ENCODE data around the gene SLC27A4. TPM values are rescaled to one million over a fixed set of nuclear protein-coding genes. Genes with fewer than 3 reads are reported as not detected.

The SLC27A4 gene
- total and polyA plus RNA-seq, 2 donors from 2014 or later = 29.3 to 58.7 TPM

DNA sequence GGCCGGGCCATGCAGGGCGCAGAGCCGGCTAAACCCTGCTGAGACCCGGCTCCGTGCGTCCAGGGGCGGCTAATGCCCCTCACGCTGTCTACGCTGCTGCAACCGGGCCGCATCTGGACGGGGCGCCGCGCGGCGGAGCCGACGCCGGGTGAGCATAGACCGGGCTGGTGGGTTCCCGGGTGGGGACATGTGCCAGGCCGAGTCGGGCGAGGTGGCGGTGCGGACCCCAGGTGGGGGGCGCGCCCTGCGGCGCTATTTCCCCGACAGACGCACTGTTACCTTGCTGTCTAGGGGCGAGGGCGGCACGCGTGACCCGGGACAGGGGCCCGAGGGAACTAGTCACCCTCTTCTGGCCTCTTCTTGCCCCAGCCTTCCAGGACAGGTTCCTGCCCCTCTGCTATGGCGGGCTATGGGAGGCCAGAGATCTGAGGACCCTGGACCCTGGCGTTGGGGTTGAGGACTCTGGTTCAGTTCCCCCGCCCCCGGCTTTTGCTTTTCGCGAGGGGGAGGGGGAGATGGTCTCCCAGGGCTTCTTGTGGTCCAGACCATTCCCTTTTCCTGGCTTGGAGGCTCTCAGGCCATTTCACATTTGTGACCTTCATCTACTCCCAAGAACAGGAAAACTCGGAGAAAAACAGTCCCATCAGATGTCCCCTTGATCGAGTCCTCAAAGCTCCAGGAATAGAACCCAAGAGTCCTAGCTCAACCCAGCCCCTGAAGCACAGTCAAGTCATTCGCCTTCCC is 536 bp downstream of the SLC27A4 start:
- TF ChIP-seq, protein P1, sequence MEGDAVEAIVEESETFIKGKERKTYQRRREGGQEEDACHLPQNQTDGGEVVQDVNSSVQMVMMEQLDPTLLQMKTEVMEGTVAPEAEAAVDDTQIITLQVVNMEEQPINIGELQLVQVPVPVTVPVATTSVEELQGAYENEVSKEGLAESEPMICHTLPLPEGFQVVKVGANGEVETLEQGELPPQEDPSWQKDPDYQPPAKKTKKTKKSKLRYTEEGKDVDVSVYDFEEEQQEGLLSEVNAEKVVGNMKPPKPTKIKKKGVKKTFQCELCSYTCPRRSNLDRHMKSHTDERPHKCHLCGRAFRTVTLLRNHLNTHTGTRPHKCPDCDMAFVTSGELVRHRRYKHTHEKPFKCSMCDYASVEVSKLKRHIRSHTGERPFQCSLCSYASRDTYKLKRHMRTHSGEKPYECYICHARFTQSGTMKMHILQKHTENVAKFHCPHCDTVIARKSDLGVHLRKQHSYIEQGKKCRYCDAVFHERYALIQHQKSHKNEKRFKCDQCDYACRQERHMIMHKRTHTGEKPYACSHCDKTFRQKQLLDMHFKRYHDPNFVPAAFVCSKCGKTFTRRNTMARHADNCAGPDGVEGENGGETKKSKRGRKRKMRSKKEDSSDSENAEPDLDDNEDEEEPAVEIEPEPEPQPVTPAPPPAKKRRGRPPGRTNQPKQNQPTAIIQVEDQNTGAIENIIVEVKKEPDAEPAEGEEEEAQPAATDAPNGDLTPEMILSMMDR (IDR thresholded peaks at IDR 0.05; ENCODE audit: borderline replicate concordance, extremely low read depth, insufficient read depth) = no peak
- H3K4me3 ChIP-seq (ENCODE audit: low read length in 3 of 3) = peak overlapping the region; percentile 50 to 77 (median 71)
- no peak for FAIRE-seq
- H3K4me1 ChIP-seq (ENCODE audit: control insufficient read depth in 2 of 3, insufficient read depth in 2 of 3, low read depth in 1 of 3, low read length in 3 of 3) = peaks cover 0 to 8% (median 0%) of the 10 kb centered on the region in 3 donors
- intact Hi-C loops (cut with DNase I) = no loop called here
- no peaks in the 10 kb centered on the region for H3K9me3 ChIP-seq (ENCODE audit: control insufficient read depth in 2 of 3, insufficient read depth in 1 of 3, low read length in 3 of 3)
- H3K27ac ChIP-seq (ENCODE audit: low read depth in 2 of 2, low read length in 2 of 2) = peak overlapping the region; percentile 51 to 73
- H3K9ac ChIP-seq (ENCODE audit: low read length in 3 of 3) = peak overlapping the region in 2 of 3 donors; percentile 63 to 78
- peak in 3 of 5 donors; percentile 29 to 83 (median 72) for DNase-seq
- peaks cover 0 to 16% (median 11%) of the 10 kb centered on the region in 3 donors for H3K36me3 ChIP-seq (ENCODE audit: control insufficient read depth in 2 of 3, insufficient read depth in 3 of 3, low read length in 3 of 3)
- no peaks in the 10 kb centered on the region for H3K27me3 ChIP-seq (ENCODE audit: control insufficient read depth, insufficient read depth, low read length)

DNA sequence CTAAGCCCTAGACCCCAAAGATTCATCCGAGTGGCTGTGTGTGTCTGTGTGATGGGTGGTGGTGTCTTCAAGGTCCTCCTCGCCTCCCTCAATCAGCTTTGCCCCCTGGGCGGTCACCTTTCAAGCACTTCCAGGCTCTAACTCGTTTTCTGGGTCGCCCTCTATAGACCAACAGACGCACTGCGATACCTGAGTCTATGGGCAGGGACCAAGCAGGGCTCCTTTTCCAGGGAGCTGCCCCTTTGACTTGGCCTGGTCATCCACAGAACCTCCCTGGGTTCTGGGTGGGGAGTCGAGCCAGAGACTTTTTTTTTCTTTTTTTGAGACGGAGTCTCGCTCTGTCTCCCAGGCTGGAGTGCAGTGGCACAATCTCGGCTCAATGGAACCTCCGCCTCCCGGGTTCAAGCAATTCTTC is 1.1 kb downstream of the SLC27A4 start:
- Histone ChIP-seq H3K27me3 (ENCODE audit: control insufficient read depth, insufficient read depth, low read length) (no peaks in the 10 kb centered on the region), H3K27ac (ENCODE audit: low read depth in 2 of 2, low read length in 2 of 2) (peak overlapping the region in 1 of 2 donors; percentile 51), H3K4me1 (ENCODE audit: control insufficient read depth in 2 of 3, insufficient read depth in 2 of 3, low read depth in 1 of 3, low read length in 3 of 3) (peaks cover 0 to 8% (median 0%) of the 10 kb centered on the region in 3 donors), H3K4me3 (ENCODE audit: low read length in 3 of 3) (peak overlapping the region; percentile 50 to 77 (median 71)), H3K9me3 (ENCODE audit: control insufficient read depth in 2 of 3, insufficient read depth in 1 of 3, low read length in 3 of 3) (no peaks in the 10 kb centered on the region), H3K9ac (ENCODE audit: low read length in 3 of 3) (peak overlapping the region in 2 of 3 donors; percentile 63 to 78), H3K36me3 (ENCODE audit: control insufficient read depth in 2 of 3, insufficient read depth in 3 of 3, low read length in 3 of 3) (peaks cover 0 to 17% (median 11%) of the 10 kb centered on the region in 3 donors)
- TF ChIP-seq, protein P1 (IDR thresholded peaks at IDR 0.05; ENCODE audit: borderline replicate concordance, extremely low read depth, insufficient read depth) = peak; percentile 58
- intact Hi-C loops (cut with DNase I) = no loop called here
- FAIRE-seq = no peak
- peak in 4 of 5 donors; percentile 61 to 81 (median 70) for DNase-seq

DNA sequence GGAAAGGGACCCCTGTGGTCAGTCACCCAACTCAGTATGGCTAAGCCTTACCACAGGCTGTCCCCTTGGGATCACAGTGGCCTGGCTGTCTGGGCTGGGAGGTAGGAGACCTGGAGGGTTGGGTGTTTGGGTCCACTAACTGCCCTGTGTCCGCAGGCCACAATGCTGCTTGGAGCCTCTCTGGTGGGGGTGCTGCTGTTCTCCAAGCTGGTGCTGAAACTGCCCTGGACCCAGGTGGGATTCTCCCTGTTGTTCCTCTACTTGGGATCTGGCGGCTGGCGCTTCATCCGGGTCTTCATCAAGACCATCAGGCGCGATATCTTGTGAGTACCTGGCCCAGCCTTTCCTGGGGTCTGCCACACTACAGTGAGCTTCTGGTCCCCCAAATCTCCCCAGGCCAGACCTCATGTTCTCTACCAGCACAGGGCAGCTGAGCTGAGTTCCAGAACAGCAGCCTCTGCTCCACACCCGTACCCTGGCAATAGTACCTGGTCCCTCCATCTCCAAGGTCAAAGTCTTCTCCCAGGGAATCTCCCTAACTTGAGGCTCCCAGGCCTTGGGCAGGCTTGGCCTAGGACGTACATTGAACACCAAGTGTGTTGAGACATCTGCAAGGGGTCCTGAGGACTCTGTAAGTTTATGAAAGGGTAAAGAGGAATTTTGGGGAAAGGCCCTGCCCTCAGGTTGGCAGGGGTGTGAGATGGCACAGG is 2.8 kb downstream of the SLC27A4 start:
- no peak overlapping the region for H3K4me3 ChIP-seq (ENCODE audit: low read length in 3 of 3)
- no peak for FAIRE-seq
- no peak overlapping the region for H3K9ac ChIP-seq (ENCODE audit: low read length in 3 of 3)
- TF ChIP-seq, protein P1 (IDR thresholded peaks at IDR 0.05; ENCODE audit: borderline replicate concordance, extremely low read depth, insufficient read depth) = no peak
- H3K36me3 ChIP-seq (ENCODE audit: control insufficient read depth in 2 of 3, insufficient read depth in 3 of 3, low read length in 3 of 3) = peaks cover 2 to 25% (median 17%) of the 10 kb centered on the region in 3 donors
- H3K27ac ChIP-seq (ENCODE audit: low read depth in 2 of 2, low read length in 2 of 2) = no peak overlapping the region
- no peaks in the 10 kb centered on the region for H3K9me3 ChIP-seq (ENCODE audit: control insufficient read depth in 2 of 3, insufficient read depth in 1 of 3, low read length in 3 of 3)
- peaks cover 0 to 8% (median 0%) of the 10 kb centered on the region in 3 donors for H3K4me1 ChIP-seq (ENCODE audit: control insufficient read depth in 2 of 3, insufficient read depth in 2 of 3, low read depth in 1 of 3, low read length in 3 of 3)
- intact Hi-C loops (cut with DNase I) = no loop called here
- DNase-seq = no peak
- no peaks in the 10 kb centered on the region for H3K27me3 ChIP-seq (ENCODE audit: control insufficient read depth, insufficient read depth, low read length)

Data from kidney (tissue), 14 donors.